Activated naive CD8-positive, alpha-beta T cell treated with anti-CD3 and anti-CD28 coated beads, Interleukin-2, amount 50 U/mL, for 16 hours (primary cell): ENCODE measurements around the gene IER5.

Experiments
- DNase-seq: peaks from one replicate; pipeline ENCODE4 v3.0.0-alpha.2; 2020; ENCODE audit warnings: low read depth, low spot score

The IER5 gene

GRCh38 chr1:181099152-181100014 lies 10.9 kb downstream of the IER5 start:
- no peak for DNase-seq

GRCh38 chr1:181100015-181100905 lies 11.8 kb downstream of the IER5 start:
- DNase-seq, result no peak

- no peak for DNase-seq
Observed at GRCh38 chr1:181100934-181101333, 12.4 kb downstream of the IER5 start.

- DNase-seq, result no peak
Observed at GRCh38 chr1:181101581-181102226, 13.2 kb downstream of the IER5 start.

GRCh38 chr1:181102841-181103240 lies 14.3 kb downstream of the IER5 start:
- DNase-seq, result no peak

- no peak for DNase-seq
Observed at GRCh38 chr1:181103399-181103798, 14.9 kb downstream of the IER5 start.

GRCh38 chr1:181104042-181104789 lies 15.7 kb downstream of the IER5 start:
- DNase-seq, result no peak

GRCh38 chr1:181104790-181105133 lies 16.3 kb downstream of the IER5 start:
- peak; percentile 4 for DNase-seq

GRCh38 chr1:181105134-181106021 lies 16.9 kb downstream of the IER5 start:
- DNase-seq, result peak; percentile 74

- no peak for DNase-seq
Observed at GRCh38 chr1:181106022-181106312, 17.5 kb downstream of the IER5 start.

- no peak for DNase-seq
Observed at GRCh38 chr1:181106479-181106878, 18.0 kb downstream of the IER5 start.

- no peak for DNase-seq
Observed at GRCh38 chr1:181107711-181108110, 19.2 kb downstream of the IER5 start.

GRCh38 chr1:181108304-181108867 lies 19.9 kb downstream of the IER5 start:
- no peak for DNase-seq

- no peak for DNase-seq
Observed at GRCh38 chr1:181110013-181110412, 21.5 kb downstream of the IER5 start.

GRCh38 chr1:181111559-181111958 lies 23.1 kb downstream of the IER5 start:
- DNase-seq, result no peak

- no peak for DNase-seq
Observed at GRCh38 chr1:181112071-181112929, 23.8 kb downstream of the IER5 start.

GRCh38 chr1:181113059-181113641 lies 24.6 kb downstream of the IER5 start:
- no peak for DNase-seq

GRCh38 chr1:181114574-181115367 lies 26.3 kb downstream of the IER5 start:
- DNase-seq, result no peak
